Activated CD8-positive, alpha-beta memory T cell treated with anti-CD3 and anti-CD28 coated beads, Interleukin-2, amount 50 U/mL, for 24 hours (primary cell): ENCODE results near the gene CENPVL3.
"Not testable (repeated sequence)": the region's sequence is repeated elsewhere in the genome, so short reads cannot be mapped to it uniquely, and the experiment has no call there.

Experiments
- DNase-seq: peaks from one replicate; pipeline ENCODE4 v3.0.0-alpha.2; 2020; ENCODE audit errors: extremely low read depth

Gene CENPVL3

GRCh38 chrX:51618241-51619155, at the start of gene CENPVL3:
CENPVL3 (minus strand) TSS chrX:51618912; CDS start chrX:51618873, 39 bp downstream.
- DNase-seq, result not testable (repeated sequence)

GRCh38 chrX:51665981-51666380, 47.3 kb upstream of the CENPVL3 start:
- DNase-seq, result no peak

- no peak for DNase-seq
These were observed 24.7 kb upstream of the CENPVL3 start for GRCh38 chrX:51643377-51643776.

GRCh38 chrX:51641421-51642021, 22.8 kb upstream of the CENPVL3 start:
- no peak for DNase-seq

GRCh38 chrX:51636511-51636910, 17.8 kb upstream of the CENPVL3 start:
- not testable (repeated sequence) for DNase-seq

GRCh38 chrX:51614353-51615012, 4.2 kb downstream of the CENPVL3 start:
- DNase-seq, result no peak

- no peak for DNase-seq
These were observed 9.9 kb downstream of the CENPVL3 start for GRCh38 chrX:51608766-51609165.

GRCh38 chrX:51608126-51608525, 10.6 kb downstream of the CENPVL3 start:
- DNase-seq, result no peak

- DNase-seq, result no peak
These were observed 12.3 kb downstream of the CENPVL3 start for GRCh38 chrX:51606446-51606845.

GRCh38 chrX:51598899-51599298, 19.8 kb downstream of the CENPVL3 start:
- no peak for DNase-seq

- DNase-seq, result no peak
These were observed 46.8 kb downstream of the CENPVL3 start for GRCh38 chrX:51571874-51572273.

- DNase-seq, result no peak
These were observed 49.2 kb downstream of the CENPVL3 start for GRCh38 chrX:51569561-51569960.

GRCh38 chrX:51568586-51568985, 50.1 kb downstream of the CENPVL3 start:
- DNase-seq, result no peak
